HG03095 (cell line): ENCODE results near the gene PPM1G.

Experiments
- ATAC-seq: cut with Tn5 transposase; IDR thresholded peaks from one replicate; pipeline ENCODE4 v1.9.1; 2021; ENCODE audit warnings: moderate library complexity; ENCODE audit not compliant: unreplicated experiment

Gene PPM1G

DNA sequence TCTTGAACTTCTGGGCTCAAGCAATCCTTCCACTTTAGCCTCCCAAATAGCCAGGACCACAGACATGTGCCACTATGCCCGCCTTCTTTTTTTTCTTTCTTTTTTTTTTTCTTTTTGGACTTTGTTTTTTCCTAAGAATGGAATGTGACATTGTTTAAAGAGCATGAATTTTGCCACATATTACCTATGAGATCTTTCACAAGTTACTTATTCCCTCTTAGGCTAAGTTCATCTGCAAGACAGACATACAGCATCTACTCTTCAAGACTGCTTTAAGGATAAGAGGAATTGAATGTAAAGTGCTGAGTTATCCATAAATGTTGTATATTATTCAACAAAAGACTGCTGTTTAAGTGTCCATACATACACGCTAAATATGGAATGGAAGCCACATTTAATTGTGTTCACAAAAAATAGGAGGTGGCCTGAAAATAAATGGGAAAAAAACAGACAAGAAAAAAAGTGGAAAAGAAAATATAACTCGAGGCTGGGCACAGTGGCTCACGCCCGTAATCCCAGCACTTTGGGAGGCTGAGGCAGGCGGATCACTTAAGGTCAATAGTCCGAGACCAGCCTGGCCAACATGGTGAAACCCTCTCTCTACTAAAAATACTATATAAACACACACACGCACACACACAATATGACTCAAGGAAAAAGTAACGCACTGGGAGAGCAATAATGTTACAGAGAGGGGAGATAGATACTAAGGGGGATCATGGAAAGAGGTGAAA is 3.2 kb upstream of the PPM1G start:
- ATAC-seq, result no peak

DNA sequence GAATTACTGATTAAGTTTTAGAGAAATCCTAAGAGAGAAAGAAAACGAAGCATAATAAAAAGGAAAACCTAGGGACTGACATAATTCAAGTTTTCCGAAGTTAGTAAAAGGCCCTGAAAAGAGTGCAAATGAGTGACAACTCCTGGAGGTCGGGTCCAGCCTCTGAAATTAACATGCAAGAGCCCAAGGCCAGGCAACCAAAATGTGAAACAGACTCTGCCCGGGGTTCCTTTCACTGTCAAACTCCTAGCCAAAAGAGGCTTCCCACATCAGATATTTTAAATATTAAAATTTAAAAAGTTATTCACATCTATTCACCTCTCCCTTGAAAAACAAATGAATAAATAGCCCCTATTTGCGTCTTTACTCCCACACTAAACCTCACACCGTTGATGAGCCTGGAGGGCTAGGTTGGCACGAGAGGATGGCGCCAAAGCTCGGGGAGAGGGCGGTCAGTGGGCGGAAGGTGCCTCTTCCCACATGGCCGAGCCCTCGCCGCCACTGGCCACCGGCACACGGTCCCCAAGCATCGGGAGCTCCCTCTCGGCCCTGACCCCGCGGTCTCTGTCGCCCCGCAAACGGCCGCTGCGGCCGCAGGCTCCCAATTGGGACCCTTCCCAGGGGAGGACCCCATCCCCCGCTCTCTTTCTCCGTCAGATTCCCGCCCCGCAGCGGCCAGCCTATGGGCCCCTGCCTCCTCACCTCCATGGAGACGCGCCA is 630 bp downstream of the PPM1G start:
- ATAC-seq, result peak; percentile 23

DNA sequence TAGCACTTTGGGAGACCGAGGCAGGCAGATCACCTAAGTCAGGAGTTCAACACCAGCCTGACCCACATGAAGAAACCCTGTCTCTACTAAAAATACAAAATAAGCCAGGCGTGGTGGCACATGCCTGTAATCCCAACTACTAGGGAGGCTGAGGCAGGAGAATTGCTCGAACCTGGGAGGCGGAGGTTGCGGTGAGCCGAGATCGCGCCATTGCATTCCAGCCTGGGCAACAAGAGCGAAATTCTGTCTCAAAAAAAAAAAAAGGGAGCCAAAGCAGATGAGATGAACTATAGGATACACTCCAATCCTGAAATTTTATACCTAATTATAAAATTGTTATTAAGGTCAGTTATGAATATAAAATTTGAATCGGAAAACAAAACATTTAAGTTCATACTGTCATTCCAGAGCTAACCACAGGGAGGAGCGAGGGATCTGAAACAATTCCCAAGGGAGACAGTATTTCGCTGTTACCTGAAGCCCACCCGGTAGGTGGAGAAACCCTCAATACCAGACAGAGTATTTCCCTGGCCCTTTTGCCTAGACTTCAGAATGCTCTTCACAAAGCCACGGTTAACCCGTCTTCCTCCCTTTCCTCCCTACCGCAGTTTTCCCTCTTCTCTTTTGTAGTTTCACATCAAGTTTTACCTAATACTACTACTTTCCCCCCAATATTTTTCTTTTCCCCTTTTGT is 1.4 kb downstream of the PPM1G start:
- ATAC-seq, result no peak

DNA sequence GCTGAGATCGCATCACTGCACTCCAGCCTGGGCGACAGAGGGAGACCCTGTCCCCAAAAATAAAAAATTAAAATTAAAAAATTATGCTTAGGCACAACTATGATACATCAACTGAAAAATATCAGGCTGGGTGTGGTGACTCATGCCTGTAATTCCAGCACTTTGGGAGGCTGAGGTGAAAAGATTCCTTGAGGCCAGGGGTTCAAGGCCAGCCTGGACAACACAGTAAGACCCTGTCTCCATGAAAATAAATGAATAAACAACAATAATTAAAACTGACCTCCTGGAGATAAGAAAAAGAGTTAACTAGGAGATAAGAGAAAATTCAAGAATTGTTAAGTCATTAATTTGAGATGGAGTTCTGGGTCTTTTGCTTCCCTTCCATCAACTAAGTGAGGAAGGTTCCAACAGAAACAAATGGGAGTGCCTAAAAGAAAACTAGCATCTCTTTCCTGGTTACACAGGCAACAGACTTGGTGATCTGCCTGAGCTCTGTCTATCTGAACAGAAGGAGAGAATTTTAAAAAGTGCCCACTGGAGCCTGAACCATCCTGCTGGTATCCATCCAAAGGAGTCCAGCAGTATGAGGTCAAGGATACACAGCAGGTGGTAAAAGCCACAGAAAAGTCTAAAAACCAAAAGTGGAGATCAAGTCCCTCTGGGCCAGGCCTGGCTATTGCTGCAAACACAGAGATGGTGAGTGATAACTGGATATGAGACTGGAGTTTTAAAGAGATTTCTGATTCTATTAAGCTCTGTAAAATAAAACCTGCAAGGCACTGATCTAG is 8.8 kb downstream of the PPM1G start:
- no peak for ATAC-seq

DNA sequence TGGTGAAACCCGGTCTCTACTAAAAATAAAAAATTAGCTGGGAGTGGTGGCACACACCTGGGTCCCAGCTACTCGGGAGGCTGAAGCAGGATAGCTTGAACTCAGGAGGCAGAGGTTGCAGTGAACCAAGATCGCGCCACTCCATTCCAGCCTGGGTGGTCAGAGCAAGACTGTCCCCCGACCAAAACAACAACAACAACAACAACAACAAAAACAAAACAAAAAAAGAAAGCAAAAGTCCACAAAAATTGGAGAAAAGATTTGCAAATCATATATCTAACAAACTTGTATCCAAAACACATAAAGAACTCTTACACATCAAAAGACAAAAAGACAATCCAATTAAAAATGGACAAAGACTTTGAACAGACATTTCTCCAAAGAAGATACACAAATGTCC is 10.4 kb downstream of the PPM1G start:
- ATAC-seq, result no peak

DNA sequence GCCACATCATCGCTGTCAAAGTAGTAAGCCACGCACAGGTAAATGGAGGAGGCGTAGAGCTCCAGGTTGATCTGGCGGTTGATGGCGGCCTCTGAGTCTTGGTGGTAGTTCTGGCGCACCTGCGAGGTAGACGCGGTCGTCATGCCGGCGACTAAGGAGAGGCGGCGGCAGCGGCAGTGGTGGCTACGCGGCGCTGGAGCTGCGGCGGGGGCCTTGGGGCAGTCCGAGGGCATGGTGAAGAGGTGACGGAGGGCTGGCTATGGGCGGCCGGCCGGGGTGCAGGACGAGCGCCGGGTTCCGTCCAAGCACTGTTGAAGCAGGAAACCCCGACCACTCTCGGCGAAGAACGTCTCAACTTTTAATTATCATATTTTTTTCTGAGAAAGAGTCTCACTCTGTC is 16.2 kb downstream of the PPM1G start:
- ATAC-seq, result no peak

DNA sequence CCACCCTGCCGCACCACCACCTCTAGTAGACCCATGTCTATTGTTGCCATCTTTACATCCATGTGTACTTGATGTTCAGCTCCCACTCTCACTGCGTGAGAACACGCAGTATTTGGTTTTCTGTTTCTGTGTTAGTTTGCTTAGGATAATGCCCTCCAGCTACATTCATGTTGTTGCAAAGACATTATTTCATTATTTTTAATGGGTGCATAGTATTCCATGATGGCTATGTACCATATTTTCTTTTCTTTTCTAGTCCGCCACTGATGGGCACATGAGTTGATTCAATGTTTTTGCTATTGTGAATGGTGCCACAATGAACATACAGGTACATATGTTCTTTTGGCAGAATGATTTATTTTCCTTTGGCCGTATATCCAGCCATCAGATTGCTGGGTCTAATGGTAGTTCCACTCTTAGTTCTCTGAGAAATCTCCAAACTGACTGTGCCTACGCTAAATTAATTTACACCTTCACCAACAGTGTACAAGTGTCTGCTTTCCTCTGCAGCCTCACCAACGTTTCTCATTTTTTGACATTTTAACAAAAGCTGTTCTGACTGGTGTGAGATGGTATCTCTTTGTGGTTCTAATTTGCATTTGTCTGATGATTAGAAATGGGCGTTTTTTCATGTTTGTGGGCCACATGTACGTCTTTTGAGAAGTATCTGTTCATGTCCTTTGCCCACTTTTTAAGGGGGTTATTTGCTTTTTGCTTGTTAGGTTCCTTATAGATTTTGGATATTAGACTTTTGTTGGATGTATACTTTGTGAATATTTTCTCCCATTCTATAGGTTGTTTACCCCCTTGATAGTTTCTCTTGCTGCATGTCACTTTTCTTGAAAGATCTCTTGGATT is 18.3 kb downstream of the PPM1G start:
- no peak for ATAC-seq

DNA sequence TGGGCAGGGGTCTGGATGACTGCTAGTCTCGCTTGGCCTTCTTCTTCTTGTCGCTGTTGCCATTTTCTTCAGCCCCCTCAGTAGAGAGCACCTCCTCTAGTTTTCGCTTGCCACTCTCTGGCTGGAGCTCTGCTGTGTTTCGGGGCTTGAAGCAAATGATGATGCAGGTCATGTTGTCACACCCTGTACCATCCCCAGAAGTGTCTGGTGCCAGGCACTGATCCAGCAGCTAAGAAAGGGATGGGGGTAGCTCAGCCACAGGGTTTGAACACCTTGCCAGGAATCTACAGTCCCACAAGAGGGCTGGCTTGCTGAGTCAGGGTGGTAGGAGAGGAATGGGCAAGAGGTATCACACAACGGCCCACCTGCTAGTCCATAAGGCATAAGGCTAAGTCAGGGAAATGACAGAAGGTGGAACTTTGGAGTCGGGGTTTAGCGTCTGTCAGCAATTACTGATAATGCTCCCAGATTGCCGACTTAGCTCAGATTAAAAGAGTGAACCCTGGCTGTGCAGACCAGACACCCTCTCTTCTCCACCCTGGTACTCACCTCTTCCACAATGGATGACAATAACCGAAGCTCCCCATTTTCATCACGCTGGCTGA is 27.7 kb downstream of the PPM1G start:
- ATAC-seq, result no peak

DNA sequence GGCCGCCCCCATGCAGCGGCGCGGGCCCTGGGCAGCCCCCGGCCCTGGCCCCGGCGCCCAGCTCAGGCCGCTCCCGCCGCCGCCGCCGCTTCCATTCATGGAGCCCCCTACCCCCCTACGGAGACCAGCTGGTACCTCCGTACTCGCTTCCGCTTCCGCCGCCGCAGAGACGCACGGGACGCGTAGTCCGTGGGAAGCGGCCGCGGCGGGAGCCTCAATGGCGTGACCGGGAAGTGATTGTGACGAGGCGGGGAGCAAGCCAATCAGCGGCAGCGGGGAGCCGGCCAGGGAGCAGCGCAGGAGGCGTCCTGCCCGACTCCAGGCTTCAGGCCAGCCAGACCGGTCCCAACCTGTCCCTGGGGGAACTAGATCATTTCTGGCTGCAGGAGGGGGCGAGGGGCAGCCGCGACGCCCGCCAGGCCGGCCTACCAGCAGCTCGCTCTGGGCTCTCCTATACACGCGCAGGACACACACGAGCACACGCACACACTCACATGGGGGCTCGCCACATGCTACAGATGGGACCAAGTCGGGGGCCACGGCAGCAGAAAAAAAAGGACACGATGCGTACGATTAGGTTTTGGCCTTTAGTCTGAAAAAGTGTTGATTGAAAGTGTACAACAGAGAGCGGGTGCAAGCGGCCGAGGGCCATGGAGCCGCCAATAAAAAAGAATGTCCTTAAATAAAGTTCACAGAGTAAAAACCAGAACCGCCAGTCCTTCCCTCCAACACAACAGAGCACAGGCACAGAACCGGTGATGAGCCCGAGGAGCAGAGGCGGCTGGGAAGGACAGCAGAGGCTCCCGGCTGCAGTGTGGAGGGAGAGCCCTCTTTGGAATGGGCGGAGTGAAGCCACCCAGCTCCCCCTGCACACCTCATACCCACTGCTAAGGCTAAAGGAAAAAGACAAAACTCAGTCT is 28.5 kb downstream of the PPM1G start, which contains the start of gene ZNF513:
ZNF513 (minus strand) TSS at position 109 of the 920 bp plus-strand sequence. CDS start 208 bp downstream, outside the sequence.
- ATAC-seq, result peak; percentile 84

DNA sequence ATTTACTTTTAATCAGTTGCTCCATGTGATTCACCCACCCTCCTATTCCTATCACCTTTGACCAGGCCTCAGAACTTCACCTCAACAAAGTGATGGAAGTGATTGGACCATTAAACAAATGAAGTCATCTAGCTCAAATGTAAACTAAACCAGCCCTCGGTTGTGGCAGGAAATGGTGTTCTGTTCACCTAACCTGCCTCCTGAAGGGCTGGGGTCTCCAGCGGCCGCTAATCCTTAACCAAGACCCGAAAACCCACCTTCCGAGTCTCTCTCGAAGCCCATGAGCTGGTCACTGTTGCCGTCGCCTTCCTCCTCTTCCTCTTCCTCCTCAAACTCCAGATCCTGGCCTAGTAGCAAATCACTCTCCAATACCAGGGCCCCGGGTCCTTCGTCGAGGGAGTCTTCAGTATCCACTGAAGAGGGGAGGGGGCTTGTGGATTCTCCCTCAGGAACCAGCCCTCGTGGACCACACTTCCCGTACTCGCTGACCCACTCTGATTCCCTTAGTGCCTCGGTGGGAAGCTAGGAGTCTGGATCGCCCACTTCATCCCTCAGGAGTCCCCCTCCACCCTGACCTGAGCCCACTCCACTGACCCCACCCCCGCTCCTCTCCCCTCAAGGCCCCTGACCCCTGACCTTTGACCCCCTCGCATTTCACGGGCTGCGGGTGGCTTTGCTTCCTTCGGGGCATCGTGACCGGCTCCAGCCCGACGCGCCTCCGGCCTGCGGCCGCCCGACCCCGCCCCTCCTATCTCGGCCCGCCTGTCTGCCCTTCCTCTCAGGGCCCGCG is 29.4 kb downstream of the PPM1G start:
- ATAC-seq, result peak; percentile 36

DNA sequence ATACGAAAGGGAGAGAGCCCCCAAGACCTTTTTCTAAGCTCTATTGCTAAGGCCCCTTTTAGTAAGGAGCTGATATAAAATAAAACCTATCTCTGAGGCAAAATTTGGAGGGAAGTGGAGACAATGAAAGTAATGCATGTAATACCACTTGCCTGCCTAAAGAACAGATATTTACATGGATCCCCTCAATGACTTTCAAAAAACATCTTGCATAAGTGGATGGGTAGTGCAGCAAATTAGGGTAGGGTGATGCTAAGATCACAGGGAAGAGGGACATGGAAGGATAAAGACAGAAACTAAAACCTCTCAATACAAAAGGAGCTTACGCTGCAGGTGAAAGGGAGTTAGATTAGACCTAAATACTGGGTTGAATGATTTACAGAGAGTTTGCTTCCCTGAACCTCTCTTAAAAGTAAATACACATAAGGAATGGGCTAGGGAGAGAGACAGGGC is 30.0 kb downstream of the PPM1G start:
- ATAC-seq, result no peak

DNA sequence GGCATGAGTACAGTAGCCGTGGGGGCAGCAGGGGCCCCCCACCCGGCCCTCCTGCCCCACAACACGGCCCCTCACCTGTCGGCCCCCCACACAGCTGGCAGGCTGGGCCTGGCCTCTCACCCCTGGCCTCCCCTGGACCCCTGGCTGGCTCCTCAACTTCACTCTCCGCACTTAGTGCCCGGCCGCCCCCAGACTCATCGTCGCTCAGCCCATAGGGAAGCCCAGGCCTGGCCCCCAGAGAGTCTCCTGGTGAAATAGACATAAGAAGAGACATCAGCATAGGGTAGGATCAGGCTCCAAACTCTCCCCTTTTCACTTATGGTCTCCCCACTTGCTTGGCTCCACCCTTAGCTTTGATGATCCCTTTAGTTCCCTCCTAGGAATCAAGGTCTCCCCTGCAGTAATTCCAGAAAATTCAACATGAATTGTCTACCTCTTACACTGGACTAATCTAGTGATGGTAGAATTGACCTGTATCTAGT is 30.5 kb downstream of the PPM1G start:
- ATAC-seq, result no peak

DNA sequence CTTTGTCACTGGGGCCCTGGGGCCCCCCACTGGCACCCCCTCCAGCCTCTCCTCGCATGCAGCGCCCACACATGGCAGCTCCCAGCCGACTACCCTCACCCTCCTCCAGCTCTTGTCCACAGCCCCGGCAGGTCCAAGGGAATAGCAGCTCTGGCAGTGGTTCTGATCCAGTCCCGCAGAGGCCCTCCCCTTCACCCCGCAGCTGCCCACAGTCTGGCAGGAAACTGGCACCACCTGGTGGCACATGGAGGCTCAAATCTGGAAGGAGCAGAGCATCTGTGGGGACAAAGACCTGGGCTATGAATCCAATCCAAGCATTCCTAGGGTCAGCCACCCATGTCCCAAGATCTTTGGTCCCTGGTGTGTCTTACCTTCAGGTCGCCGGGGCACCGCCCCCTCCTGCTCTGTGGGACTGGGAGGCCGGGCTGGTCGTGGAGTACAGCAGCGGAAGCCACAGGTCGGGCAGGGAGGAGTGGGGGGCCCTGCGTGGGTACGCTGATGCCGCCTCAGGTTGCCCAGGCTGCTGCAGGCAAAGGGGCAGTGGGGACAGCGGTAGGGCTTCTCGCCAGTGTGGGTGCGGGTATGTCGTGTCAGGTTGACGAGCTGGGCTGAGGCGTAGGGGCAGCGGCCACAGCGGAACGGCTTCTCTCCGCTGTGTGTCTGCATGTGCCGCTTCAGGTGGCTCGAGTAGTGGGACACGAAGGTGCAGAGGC is 31.1 kb downstream of the PPM1G start:
- ATAC-seq, result no peak

DNA sequence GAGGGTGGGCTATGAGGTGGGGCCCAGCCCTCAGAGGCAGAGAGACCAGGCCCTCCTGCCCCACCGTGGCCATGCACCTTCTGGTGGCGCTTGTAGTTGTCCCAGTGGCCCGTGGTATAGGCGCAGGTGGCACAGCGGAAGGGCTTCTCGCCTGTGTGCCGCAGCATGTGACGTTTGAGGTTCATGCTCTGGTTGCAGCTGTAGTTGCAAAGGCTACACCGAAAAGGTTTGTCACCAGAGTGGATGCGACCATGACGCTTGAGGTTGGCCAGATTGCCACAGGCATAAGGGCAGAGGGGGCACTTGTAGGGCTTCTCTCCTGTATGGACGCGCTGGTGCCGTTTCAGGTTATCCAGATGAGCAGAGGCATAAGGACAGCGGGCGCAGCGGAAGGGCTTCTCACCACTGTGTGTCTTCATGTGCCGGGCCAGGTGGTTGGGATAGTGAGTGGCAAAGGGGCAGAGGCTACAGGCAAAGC is 31.7 kb downstream of the PPM1G start:
- no peak for ATAC-seq

DNA sequence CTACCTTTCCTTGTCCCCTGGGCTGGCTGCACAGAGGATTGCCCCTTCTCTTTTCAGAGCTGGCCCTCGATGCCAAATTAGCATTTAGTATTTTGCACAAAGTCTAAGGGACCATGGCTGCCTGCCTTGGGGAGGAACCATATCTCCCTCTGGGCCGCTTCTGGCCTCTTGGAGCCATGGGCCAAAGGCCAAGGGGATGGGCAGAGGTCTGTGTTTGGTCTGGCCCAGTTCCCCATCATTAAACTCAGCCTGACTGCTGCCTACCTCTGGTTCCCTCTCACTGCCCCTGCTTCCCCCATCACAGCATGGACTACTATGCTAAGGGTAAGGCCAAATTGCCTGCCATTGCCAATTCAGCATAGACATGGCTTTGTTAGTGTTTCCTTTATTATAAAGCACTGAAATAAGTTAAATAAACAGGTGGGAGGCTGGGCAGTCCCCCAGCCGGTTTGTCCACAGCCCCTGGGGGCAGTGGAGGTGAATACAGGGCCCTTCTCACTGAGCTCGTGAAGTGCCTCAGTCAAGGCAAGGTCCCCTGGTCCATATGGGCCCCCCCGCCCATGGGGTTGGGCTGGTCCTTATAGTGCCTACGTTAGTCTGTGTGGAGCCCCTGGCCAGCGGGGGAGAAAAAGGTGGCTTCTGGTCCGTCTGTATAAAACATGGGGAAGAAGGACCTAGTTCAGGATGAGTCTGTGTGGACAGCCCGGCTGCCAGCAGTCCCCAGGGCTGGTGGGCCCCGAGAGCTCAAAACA is 32.3 kb downstream of the PPM1G start:
- no peak for ATAC-seq
